ENCODE results near the gene PANK1. TPM values are rescaled to one million over a fixed set of nuclear protein-coding genes. Genes with fewer than 3 reads are reported as not detected.

PANK1 gene
- total and polyA plus RNA-seq, 2 donors (not counting 3 experiments of a cell fraction or from before 2014, with no cell fraction given), result 2.0 to 6.3 TPM

- no TSS peak for BruUV-seq (replicated peaks)
- POLR2A ChIA-PET, result no interaction called here
- H3K36me3 ChIP-seq (ENCODE audit: control insufficient read depth in 2 of 2, extremely low read depth in 1 of 2, insufficient read depth in 2 of 2, low read length in 2 of 2), result no peaks in the 10 kb centered on the region
- H4K20me1 ChIP-seq (replicated peaks; ENCODE audit: control insufficient read depth, extremely low read depth, insufficient read depth, low read length), result no peaks in the 10 kb centered on the region
- H2AFZ ChIP-seq (ENCODE audit: low read depth, low read length), result no peak overlapping the region
- no peak overlapping the region for H3K9ac ChIP-seq (replicated peaks; ENCODE audit: extremely low read depth, insufficient read depth, low read length)
- H3K79me2 ChIP-seq (ENCODE audit: control insufficient read depth, insufficient read depth, low read length), result no peaks in the 10 kb centered on the region
- no peak for DNase-seq (ENCODE audit: low read depth, low spot score)
- CTCF ChIA-PET, result no interaction called here
- dilution Hi-C loops (cut with MboI; ENCODE audit: extremely low pct_ligation_motif_present, low sequenced_read_pairs), result no loop called here
- H3K9me1 ChIP-seq (replicated peaks; ENCODE audit: control insufficient read depth, extremely low read depth, insufficient read depth, low read length), result no peaks in the 10 kb centered on the region
- no peaks in the 10 kb centered on the region for H3K9me3 ChIP-seq (replicated peaks; ENCODE audit: control insufficient read depth, insufficient read depth, low read length)
- no peak overlapping the region for H3K27ac ChIP-seq (ENCODE audit: insufficient read depth, low read depth, low read length)
- FAIRE-seq, result no peak
- no peaks in the 10 kb centered on the region for H3K27me3 ChIP-seq (ENCODE audit: control insufficient read depth in 2 of 2, insufficient read depth in 2 of 2, low read length in 2 of 2)
- intact Hi-C loops (cut with micrococcal nuclease), result no loop called here
- TF ChIP-seq POLR2A (IDR thresholded peaks at IDR 0.05; ENCODE audit: low read depth, low read length) (no peak), MAX (IDR thresholded peaks at IDR 0.05; ENCODE audit: insufficient read depth, insufficient read length) (no peak), CTCF (IDR thresholded peaks at IDR 0.05; ENCODE audit: extremely low read depth in 1 of 2, insufficient read depth in 1 of 2, low read depth in 1 of 2, low read length in 2 of 2) (no peak), FOS (IDR thresholded peaks at IDR 0.05; ENCODE audit: borderline replicate concordance, insufficient read depth, low read length) (no peak), JUN (IDR thresholded peaks at IDR 0.05; ENCODE audit: borderline replicate concordance, insufficient read depth, insufficient read length, low read depth) (no peak), POLR2AphosphoS5 (IDR thresholded peaks at IDR 0.05; ENCODE audit: insufficient read depth, low read depth, low read length) (no peak)
- H3K4me1 ChIP-seq (ENCODE audit: control insufficient read depth, extremely low read depth, insufficient read depth, low read length), result peaks cover 10% of the 10 kb centered on the region
- no peak overlapping the region for H3K4me2 ChIP-seq (ENCODE audit: insufficient read depth, low read length)
- H3K4me3 ChIP-seq (replicated peaks in 1 of 3; ENCODE audit: insufficient read depth in 1 of 3, low read depth in 1 of 3, low read length in 3 of 3), result no peak overlapping the region
Measured at GRCh38 chr10:89613582-89613981, 31.5 kb downstream of the PANK1 start.

- Histone ChIP-seq H3K27me3 (ENCODE audit: control insufficient read depth in 2 of 2, insufficient read depth in 2 of 2, low read length in 2 of 2) (no peaks in the 10 kb centered on the region), H4K20me1 (replicated peaks; ENCODE audit: control insufficient read depth, extremely low read depth, insufficient read depth, low read length) (no peaks in the 10 kb centered on the region), H3K79me2 (ENCODE audit: control insufficient read depth, insufficient read depth, low read length) (no peaks in the 10 kb centered on the region), H3K4me1 (ENCODE audit: control insufficient read depth, extremely low read depth, insufficient read depth, low read length) (peaks cover 9% of the 10 kb centered on the region), H3K4me3 (replicated peaks in 1 of 3; ENCODE audit: insufficient read depth in 1 of 3, low read depth in 1 of 3, low read length in 3 of 3) (no peak overlapping the region), H3K27ac (ENCODE audit: insufficient read depth, low read depth, low read length) (no peak overlapping the region), H3K9ac (replicated peaks; ENCODE audit: extremely low read depth, insufficient read depth, low read length) (no peak overlapping the region), H3K9me3 (replicated peaks; ENCODE audit: control insufficient read depth, insufficient read depth, low read length) (no peaks in the 10 kb centered on the region), H3K4me2 (ENCODE audit: insufficient read depth, low read length) (no peak overlapping the region), H3K9me1 (replicated peaks; ENCODE audit: control insufficient read depth, extremely low read depth, insufficient read depth, low read length) (no peaks in the 10 kb centered on the region), H3K36me3 (ENCODE audit: control insufficient read depth in 2 of 2, extremely low read depth in 1 of 2, insufficient read depth in 2 of 2, low read length in 2 of 2) (no peaks in the 10 kb centered on the region), H2AFZ (ENCODE audit: low read depth, low read length) (no peak overlapping the region)
- DNase-seq (ENCODE audit: low read depth, low spot score) (no peak), FAIRE-seq (no peak)
- dilution Hi-C loops (cut with MboI; ENCODE audit: extremely low pct_ligation_motif_present, low sequenced_read_pairs), result no loop called here
- ChIA-PET POLR2A (no interaction called here), CTCF (no interaction called here)
- intact Hi-C loops (cut with micrococcal nuclease), result no loop called here
- BruUV-seq (replicated peaks), result no TSS peak
- no peak for TF ChIP-seq CTCF (IDR thresholded peaks at IDR 0.05; ENCODE audit: extremely low read depth in 1 of 2, insufficient read depth in 1 of 2, low read depth in 1 of 2, low read length in 2 of 2)
- no peak for TF ChIP-seq JUN (IDR thresholded peaks at IDR 0.05; ENCODE audit: borderline replicate concordance, insufficient read depth, insufficient read length, low read depth)
- no peak for TF ChIP-seq MAX (IDR thresholded peaks at IDR 0.05; ENCODE audit: insufficient read depth, insufficient read length)
- no peak for TF ChIP-seq POLR2A (IDR thresholded peaks at IDR 0.05; ENCODE audit: low read depth, low read length)
- TF ChIP-seq EZH2 (IDR thresholded peaks at IDR 0.05; ENCODE audit: borderline replicate concordance, low read depth, low read length, severe bottlenecking), result no peak
- no peak for TF ChIP-seq POLR2AphosphoS5 (IDR thresholded peaks at IDR 0.05; ENCODE audit: insufficient read depth, low read depth, low read length)
- no peak for TF ChIP-seq FOS (IDR thresholded peaks at IDR 0.05; ENCODE audit: borderline replicate concordance, insufficient read depth, low read length)
- TF ChIP-seq MYC (IDR thresholded peaks at IDR 0.05; ENCODE audit: low read depth, low read length), result no peak
- TF ChIP-seq GATA2 (IDR thresholded peaks at IDR 0.05; ENCODE audit: insufficient read depth, insufficient read length, low read depth, low read length), result no peak
Measured at GRCh38 chr10:89611282-89611681, 33.8 kb downstream of the PANK1 start.

Measured in endothelial cell of umbilical vein (primary cell).